Right lobe of liver (tissue), 4 donors: ENCODE data around the gene ERC1.

Experiments used
- POLR2A ChIP-seq: fragments of 450-650 bp; IDR thresholded peaks from one replicate; pipeline ENCODE4 v1.6.1; 2017; ENCODE audit warnings: antibody characterized with exemption, mild to moderate bottlenecking
- TF ChIP-seq, protein P1 (sequence below), 4 donors: fragments of 200-600 bp in 3 of 4; fragments of 450-650 bp in 1 of 4; IDR thresholded peaks; one replicate each; pipeline versions ENCODE4 v1.5.1 to v1.8.0; 2016 to 2022; ENCODE audit warnings: antibody characterized with exemption in 4 of 4, mild to moderate bottlenecking in 2 of 4
- donor health status: DM: no; HTN: no; CAD: no.
- donor health status: DM: no; HTN: no; CAD: no.
- donor health status: DM: no; HTN: yes; CAD: no.

DNA sequence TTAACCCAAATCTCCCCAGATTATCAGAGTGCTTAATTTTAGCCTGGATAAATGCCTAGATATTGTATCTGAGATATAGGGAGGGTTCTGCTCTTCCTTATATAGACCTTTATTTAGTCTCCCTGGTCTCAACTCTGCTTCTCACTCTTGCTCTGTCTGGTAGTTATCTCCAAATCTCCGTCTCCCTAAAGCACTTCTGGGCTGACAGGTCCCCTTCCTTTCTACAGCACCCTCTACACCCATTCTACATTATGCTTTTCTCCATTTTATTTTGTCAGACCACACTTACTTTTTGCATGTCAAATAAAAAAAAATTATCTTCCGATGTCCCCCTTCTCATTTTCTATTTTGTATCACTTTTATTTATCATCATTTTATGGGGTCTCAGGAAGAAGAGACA, 2.0 kb upstream of the ERC1 start:
- TF ChIP-seq, protein P1, sequence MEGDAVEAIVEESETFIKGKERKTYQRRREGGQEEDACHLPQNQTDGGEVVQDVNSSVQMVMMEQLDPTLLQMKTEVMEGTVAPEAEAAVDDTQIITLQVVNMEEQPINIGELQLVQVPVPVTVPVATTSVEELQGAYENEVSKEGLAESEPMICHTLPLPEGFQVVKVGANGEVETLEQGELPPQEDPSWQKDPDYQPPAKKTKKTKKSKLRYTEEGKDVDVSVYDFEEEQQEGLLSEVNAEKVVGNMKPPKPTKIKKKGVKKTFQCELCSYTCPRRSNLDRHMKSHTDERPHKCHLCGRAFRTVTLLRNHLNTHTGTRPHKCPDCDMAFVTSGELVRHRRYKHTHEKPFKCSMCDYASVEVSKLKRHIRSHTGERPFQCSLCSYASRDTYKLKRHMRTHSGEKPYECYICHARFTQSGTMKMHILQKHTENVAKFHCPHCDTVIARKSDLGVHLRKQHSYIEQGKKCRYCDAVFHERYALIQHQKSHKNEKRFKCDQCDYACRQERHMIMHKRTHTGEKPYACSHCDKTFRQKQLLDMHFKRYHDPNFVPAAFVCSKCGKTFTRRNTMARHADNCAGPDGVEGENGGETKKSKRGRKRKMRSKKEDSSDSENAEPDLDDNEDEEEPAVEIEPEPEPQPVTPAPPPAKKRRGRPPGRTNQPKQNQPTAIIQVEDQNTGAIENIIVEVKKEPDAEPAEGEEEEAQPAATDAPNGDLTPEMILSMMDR (IDR thresholded peaks at IDR 0.05) = no peak
- no peak for TF ChIP-seq POLR2A
